Heart left ventricle (tissue), 16 donors: Measurements from ENCODE around the gene MBP. TPM values are rescaled to one million over a fixed set of nuclear protein-coding genes. Genes with fewer than 3 reads are reported as not detected.

Experiments
- ATAC-seq, 4 donors: fragments of 200-7000 bp; cut with Tn5 transposase; one replicate each; pipeline ENCODE4 v1.9.1; 2020 to 2022; ENCODE audit warnings: moderate library complexity in 4 of 4, mild to moderate bottlenecking in 3 of 4, moderate number of reproducible peaks in 1 of 4
- DNase-seq, 5 donors: peaks; one replicate each; pipeline ENCODE4 v3.0.0-alpha.2; 2020
- H3K27ac ChIP-seq, 12 donors: fragments of 200-600 bp; sonication (generic) in 4 of 12; one replicate each; pipeline versions ENCODE4 v1.5.0 to v1.8.0; 2016 to 2022; ENCODE audit warnings: mild to moderate bottlenecking in 2 of 12
- H3K27me3 ChIP-seq, 9 donors: fragments of 200-600 bp; sonication (generic) in 2 of 9; one replicate each; pipeline versions ENCODE4 v1.5.1 to v1.8.0; 2016 to 2022; ENCODE audit warnings: mild to moderate bottlenecking in 3 of 9
- H3K36me3 ChIP-seq, 9 donors: fragments of 200-600 bp; sonication (generic) in 2 of 9; one replicate each; pipeline versions ENCODE4 v1.5.0 to v1.8.0; 2018 to 2022; ENCODE audit warnings: mild to moderate bottlenecking in 2 of 9
- H3K4me1 ChIP-seq, 12 donors: fragments of 200-600 bp; sonication (generic) in 4 of 12; one replicate each; pipeline versions ENCODE4 v1.5.0 to v1.8.0; 2016 to 2022; ENCODE audit warnings: mild to moderate bottlenecking in 3 of 12
- H3K4me3 ChIP-seq, 12 donors: fragments of 200-600 bp; sonication (generic) in 4 of 12; one replicate each; pipeline versions ENCODE4 v1.5.0 to v1.8.0; 2017 to 2022; ENCODE audit warnings: mild to moderate bottlenecking in 9 of 12, moderate library complexity in 4 of 12
- H3K9me3 ChIP-seq, 12 donors: fragments of 200-600 bp; sonication (generic) in 4 of 12; one replicate each; pipeline versions ENCODE4 v1.5.0 to v1.8.0; 2016 to 2022; ENCODE audit warnings: mild to moderate bottlenecking in 1 of 12
- POLR2A ChIP-seq, 2 donors: fragments of 450-650 bp; IDR thresholded peaks; one replicate each; pipeline ENCODE4 v1.6.1; 2017; ENCODE audit warnings: antibody characterized with exemption in 2 of 2, mild to moderate bottlenecking in 2 of 2, moderate library complexity in 2 of 2
- WGBS, 4 donors: extraction: QIAGEN DNeasy Blood & Tissue Kit in 2 of 4; methylation state at CpG; one replicate each; pipeline versions ENCODE4 v1.1.5 to v1.1.7; 2013 to 2018; 5-methylcytosine and 5-hydroxymethylcytosine counted together
- intact Hi-C, 10 donors: fragments of 100-400 bp; cut with DNase I; formaldehyde crosslinking; loops; one replicate each; pipeline versions ENCODE4 v1.11.1 to v1.14.2; 2022
- polyA plus RNA-seq, 2 donors: library from polyadenylated mRNA; stranded (reverse); fragments of 200-250 nt; gene quantifications; one replicate each; pipeline ENCODE4 v1.2.3, GENCODE V29; 2013
- total RNA-seq, 9 donors: library from RNA; depleted of rRNA in 2 of 9; stranded (reverse); fragments of >200 nt in 2 of 9; fragmentation: NEBNext Ultra II Directional in 3 of 9; extraction: Animal tissue kit (Norgen Biotek cat#: 25700) in 3 of 9; gene quantifications; one replicate each; pipeline versions ENCODE4 v1.1.0 to v1.2.4, GENCODE V29; 2016 to 2023
- TF ChIP-seq, protein P1 (sequence below), 12 donors: fragments of 200-600 bp; sonication (generic) in 4 of 12; IDR thresholded peaks; one replicate each; pipeline versions ENCODE4 v1.5.0 to v1.8.0; 2018 to 2022; ENCODE audit warnings: antibody characterized with exemption in 12 of 12, mild to moderate bottlenecking in 5 of 12
- donor health status: ischemic (EF 13 %, LVEDD 7.1; RV severe dilation, severe dysfunction).
- donor health status: healthy with polysubstance abuse.
- donor health status: DM: no; HTN: yes; CAD: no.
- donor health status: DM: no; HTN: no; CAD: no.
- donor health status: ischemic (EF 25% LVEDD 6.9; RV normal size, moderate dysfunction).
- donor health status: ischemic (EF 25% LVEDD 5.7; RV mildly dilated, moderate dysfunction).
- donor health status: healthy.
- donor health status: DM: yes; HTN: yes; CAD: no.
- donor health status: ischemic (EF 35%, LVEDD 5.7; RV mildly dilated, moderate dysfunction).
- donor health status: nonischemic (EF 11% LVEDD 7.7; RV severe dilation, severe dysfunction).
- donor health status: DM: yes; HTN: yes; CAD: no.
- donor health status: PGD.
- donor health status: ischemic (EF 29% LVEDD 5.4; RV normal size, mild dysfunction).
- donor health status: nonischemic (EF 23%, LVEDD 6.1; RV moderate dilation, normal function).

Gene MBP
- total and polyA plus RNA-seq, 11 donors: 7.7 to 93.0 (median 31.8) TPM

DNA sequence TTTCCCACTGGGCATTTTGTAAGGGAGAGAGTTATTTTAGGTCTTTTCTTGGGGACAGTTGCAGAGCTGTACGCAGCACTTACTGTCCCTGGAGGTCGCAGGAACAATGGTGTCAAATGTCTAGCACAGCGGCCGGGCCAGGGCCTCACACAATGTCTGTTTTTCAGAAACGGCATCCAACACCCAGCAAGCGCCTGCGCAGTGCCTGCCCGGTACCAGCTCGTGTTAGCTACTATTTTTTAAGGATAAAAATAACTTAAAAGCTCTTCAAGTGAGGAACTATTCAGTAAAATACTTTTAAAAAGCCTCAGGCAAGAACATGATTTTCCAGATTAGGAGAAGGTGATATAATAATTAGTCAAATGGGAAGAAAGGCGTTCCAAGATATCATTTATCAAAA lies 90.0 kb downstream of the MBP start:
- peak; percentile 77 to 85 (median 84) for ATAC-seq

DNA sequence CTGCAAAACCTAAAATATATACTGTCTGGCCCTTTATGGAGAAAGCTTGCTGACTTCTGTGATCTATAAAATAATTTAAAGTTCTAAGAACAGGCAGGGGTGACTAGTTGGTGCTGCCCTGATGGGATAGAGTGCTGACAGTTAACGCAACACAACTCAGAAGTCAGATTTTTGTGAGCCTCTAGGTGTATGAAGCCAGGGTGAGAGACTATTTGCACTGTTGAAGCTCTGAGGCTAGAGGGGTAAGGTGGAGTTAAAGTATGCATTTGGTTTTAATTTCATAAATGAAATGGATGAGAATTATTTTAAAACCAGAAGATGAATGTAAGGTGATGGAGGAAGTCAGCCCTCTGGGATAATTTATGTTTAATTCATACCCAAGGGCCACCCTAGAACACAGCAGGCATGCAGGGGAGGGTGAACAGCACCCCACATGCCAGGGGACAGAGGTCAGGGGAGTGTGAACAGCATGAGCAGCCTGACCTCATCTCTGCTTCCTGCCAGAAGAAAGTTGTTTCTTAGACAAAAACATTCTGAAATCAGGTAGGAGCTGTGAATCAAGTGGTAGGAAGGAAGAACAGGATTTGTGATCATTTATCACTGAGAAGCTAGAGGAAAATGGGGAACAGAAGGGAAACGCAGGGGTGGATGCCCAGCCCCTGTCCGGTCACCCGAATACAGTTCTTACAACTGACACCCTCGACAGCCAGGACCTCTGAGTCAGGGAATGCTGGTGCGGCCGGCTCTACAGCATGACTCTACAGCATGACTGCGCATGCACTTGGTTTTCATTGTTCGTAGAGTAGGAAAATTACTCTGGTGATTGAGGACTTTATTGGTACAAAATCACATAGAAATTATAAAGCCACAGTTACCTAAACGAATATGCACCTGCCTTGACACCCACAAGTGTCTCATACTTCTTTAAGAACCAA lies 93.1 kb downstream of the MBP start:
- no peaks in the 10 kb centered on the region for H3K9me3 ChIP-seq
- peaks cover 0 to 20% (median 10%) of the 10 kb centered on the region in 12 donors for H3K4me1 ChIP-seq
- no peaks in the 10 kb centered on the region for H3K36me3 ChIP-seq
- H3K27me3 ChIP-seq: no peaks in the 10 kb centered on the region
- intact Hi-C loops: no loop called here
- TF ChIP-seq, protein P1, sequence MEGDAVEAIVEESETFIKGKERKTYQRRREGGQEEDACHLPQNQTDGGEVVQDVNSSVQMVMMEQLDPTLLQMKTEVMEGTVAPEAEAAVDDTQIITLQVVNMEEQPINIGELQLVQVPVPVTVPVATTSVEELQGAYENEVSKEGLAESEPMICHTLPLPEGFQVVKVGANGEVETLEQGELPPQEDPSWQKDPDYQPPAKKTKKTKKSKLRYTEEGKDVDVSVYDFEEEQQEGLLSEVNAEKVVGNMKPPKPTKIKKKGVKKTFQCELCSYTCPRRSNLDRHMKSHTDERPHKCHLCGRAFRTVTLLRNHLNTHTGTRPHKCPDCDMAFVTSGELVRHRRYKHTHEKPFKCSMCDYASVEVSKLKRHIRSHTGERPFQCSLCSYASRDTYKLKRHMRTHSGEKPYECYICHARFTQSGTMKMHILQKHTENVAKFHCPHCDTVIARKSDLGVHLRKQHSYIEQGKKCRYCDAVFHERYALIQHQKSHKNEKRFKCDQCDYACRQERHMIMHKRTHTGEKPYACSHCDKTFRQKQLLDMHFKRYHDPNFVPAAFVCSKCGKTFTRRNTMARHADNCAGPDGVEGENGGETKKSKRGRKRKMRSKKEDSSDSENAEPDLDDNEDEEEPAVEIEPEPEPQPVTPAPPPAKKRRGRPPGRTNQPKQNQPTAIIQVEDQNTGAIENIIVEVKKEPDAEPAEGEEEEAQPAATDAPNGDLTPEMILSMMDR (IDR thresholded peaks at IDR 0.05): no peak
- no peak for TF ChIP-seq POLR2A (IDR thresholded peaks at IDR 0.05)
- no peak overlapping the region for H3K27ac ChIP-seq
- DNase-seq (no peak), ATAC-seq (no peak)
- 71 to 85% (median 76%) methylated on average over 10 of the region's 10 CpGs for WGBS, 4 donors
- no peak overlapping the region for H3K4me3 ChIP-seq

More for the DNA sequence above, 90.0 kb downstream of the MBP start:
- TF ChIP-seq, protein P1 (IDR thresholded peaks at IDR 0.05): no peak
- TF ChIP-seq POLR2A (IDR thresholded peaks at IDR 0.05): no peak
- H3K4me1 ChIP-seq: peaks cover 0 to 12% (median 6%) of the 10 kb centered on the region in 12 donors
- H3K9me3 ChIP-seq: no peaks in the 10 kb centered on the region
- peak in 1 of 5 donors; percentile 56 for DNase-seq
- H3K27ac ChIP-seq: peak overlapping the region in 4 of 12 donors; percentile 6 to 62 (median 40)
- H3K4me3 ChIP-seq: no peak overlapping the region
- H3K36me3 ChIP-seq: peaks cover 0 to 23% (median 0%) of the 10 kb centered on the region in 9 donors
- no peaks in the 10 kb centered on the region for H3K27me3 ChIP-seq
- intact Hi-C loops: no loop called here
- 26 to 51% (median 32%) methylated on average over 10 of the region's 10 CpGs for WGBS, 4 donors

DNA sequence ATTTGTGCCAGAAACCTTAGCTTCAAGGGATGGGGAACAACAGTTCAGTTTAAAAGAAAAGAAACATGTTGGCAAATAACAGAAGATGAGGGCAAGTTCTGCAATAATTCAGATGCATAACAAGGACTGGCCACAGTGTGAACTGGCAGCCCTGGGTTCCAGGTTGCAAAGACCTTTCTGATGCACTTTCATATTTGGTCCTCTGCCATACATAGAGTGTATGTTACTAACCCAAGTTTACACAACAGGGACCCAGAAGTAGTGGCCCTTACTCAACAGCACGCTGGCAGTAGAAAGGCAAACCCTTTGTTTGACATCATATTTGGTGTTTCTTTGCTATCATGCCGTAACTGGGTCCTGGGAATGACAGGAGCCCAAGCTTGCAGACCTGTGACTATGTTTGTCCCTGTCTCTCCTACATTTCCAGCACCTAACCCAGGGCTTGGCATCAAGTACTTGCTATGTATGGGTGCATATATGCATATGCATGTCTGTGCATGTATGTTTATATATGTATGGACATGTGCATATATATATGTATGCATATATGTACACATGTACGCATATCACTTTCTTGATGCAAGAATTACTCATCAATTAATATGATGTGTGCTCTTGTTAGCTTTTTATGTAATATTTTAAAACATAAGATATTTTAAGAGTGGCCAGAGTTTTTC lies 94.3 kb downstream of the MBP start:
- no peak for ATAC-seq
- no peak overlapping the region for H3K4me3 ChIP-seq
- intact Hi-C loops: no loop called here
- peaks cover 0 to 20% (median 10%) of the 10 kb centered on the region in 12 donors for H3K4me1 ChIP-seq
- no peak overlapping the region for H3K27ac ChIP-seq
- no peaks in the 10 kb centered on the region for H3K27me3 ChIP-seq
- no peaks in the 10 kb centered on the region for H3K9me3 ChIP-seq
- H3K36me3 ChIP-seq: no peaks in the 10 kb centered on the region
- DNase-seq: no peak
- TF ChIP-seq, protein P1 (IDR thresholded peaks at IDR 0.05): no peak
- TF ChIP-seq POLR2A (IDR thresholded peaks at IDR 0.05): no peak
- 84 to 87% (median 86%) methylated on average over 3 of the region's 3 CpGs for WGBS, 4 donors

DNA sequence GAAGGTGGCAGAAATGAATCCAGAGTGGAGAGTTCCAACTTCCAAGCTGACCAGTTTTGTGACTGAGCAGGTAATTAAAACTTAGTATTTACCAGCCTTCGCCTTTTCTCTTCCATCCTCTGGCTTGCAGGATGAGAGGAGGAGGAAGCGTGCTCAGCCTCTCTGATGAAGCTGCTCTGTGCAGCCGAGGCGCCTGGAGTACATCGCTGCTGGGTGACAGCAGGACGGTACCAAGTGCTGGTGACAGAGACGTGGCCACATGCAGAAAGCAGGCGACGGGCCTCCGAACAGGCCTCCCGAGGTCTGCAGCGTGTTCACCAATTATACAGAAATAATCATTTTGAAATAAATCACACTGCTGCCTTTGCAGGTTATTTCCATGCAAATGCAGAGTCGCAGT lies 95.0 kb downstream of the MBP start:
- WGBS, 4 donors: 79 to 87% (median 82%) methylated on average over 13 of the region's 13 CpGs
- H3K36me3 ChIP-seq: no peaks in the 10 kb centered on the region
- intact Hi-C loops: no loop called here
- H3K4me1 ChIP-seq: peaks cover 0 to 20% (median 7%) of the 10 kb centered on the region in 12 donors
- no peak overlapping the region for H3K27ac ChIP-seq
- H3K9me3 ChIP-seq: no peaks in the 10 kb centered on the region
- TF ChIP-seq, protein P1 (IDR thresholded peaks at IDR 0.05): no peak
- TF ChIP-seq POLR2A (IDR thresholded peaks at IDR 0.05): no peak
- no peak overlapping the region for H3K4me3 ChIP-seq
- ATAC-seq (no peak), DNase-seq (no peak)
- H3K27me3 ChIP-seq: no peaks in the 10 kb centered on the region
